ENCODE measurements around the gene SNX15. TPM values are rescaled to one million over a fixed set of nuclear protein-coding genes. Genes with fewer than 3 reads are reported as not detected.
A peak's percentile ranks its signal among the peaks of the same experiment; 100 is the strongest.

The SNX15 gene
- total and polyA plus RNA-seq, 3 donors from 2014 or later = 15.6 to 22.5 (median 17.0) TPM

GRCh38 chr11:64990222-64990923 is 36.9 kb upstream of the SNX15 start:
- Histone ChIP-seq H3K9me3 (no peaks in the 10 kb centered on the region), H3K27ac (no peak overlapping the region), H3K27me3 (no peaks in the 10 kb centered on the region), H3K4me1 (no peaks in the 10 kb centered on the region), H3K36me3 (ENCODE audit: low read depth, missing control alignments) (no peaks in the 10 kb centered on the region), H3K4me3 (no peak overlapping the region)
- intact Hi-C loops (cut with DNase I; ENCODE audit: low total_unique reads) = no loop called here
- WGBS, 2 donors = 57 to 61% methylated on average over 15 of the region's 15 CpGs
- DNase-seq = no peak
- no peak for TF ChIP-seq CTCF (IDR thresholded peaks at IDR 0.05)
- TF ChIP-seq POLR2A (IDR thresholded peaks at IDR 0.05) = no peak

GRCh38 chr11:64994318-64994717 is 32.9 kb upstream of the SNX15 start:
- Histone ChIP-seq H3K4me3 (no peak overlapping the region), H3K27ac (no peak overlapping the region), H3K9me3 (no peaks in the 10 kb centered on the region), H3K36me3 (ENCODE audit: low read depth, missing control alignments) (no peaks in the 10 kb centered on the region), H3K27me3 (no peaks in the 10 kb centered on the region), H3K4me1 (no peaks in the 10 kb centered on the region)
- WGBS, 2 donors = 83 to 93% methylated on average over 7 of the region's 7 CpGs
- no peak for DNase-seq
- intact Hi-C loops (cut with DNase I; ENCODE audit: low total_unique reads) = no loop called here
- no peak for TF ChIP-seq POLR2A (IDR thresholded peaks at IDR 0.05)
- no peak for TF ChIP-seq CTCF (IDR thresholded peaks at IDR 0.05)

GRCh38 chr11:64996327-64996709 is 30.9 kb upstream of the SNX15 start:
- Histone ChIP-seq H3K36me3 (ENCODE audit: low read depth, missing control alignments) (no peaks in the 10 kb centered on the region), H3K27me3 (no peaks in the 10 kb centered on the region), H3K4me3 (peak overlapping the region in 1 of 2 donors; percentile 37), H3K27ac (no peak overlapping the region), H3K9me3 (no peaks in the 10 kb centered on the region), H3K4me1 (no peaks in the 10 kb centered on the region)
- intact Hi-C loops (cut with DNase I; ENCODE audit: low total_unique reads) = no loop called here
- 51 to 58% methylated on average over 11 of the region's 11 CpGs for whole genome bisulfite sequencing, 2 donors
- DNase-seq = no peak
- TF ChIP-seq POLR2A (IDR thresholded peaks at IDR 0.05) = no peak
- no peak for TF ChIP-seq CTCF (IDR thresholded peaks at IDR 0.05)

- no peaks in the 10 kb centered on the region for H3K27me3 ChIP-seq
- intact Hi-C loops (cut with DNase I; ENCODE audit: low total_unique reads) = no loop called here
- H3K9me3 ChIP-seq = no peaks in the 10 kb centered on the region
- peak; percentile 69 for DNase-seq
- H3K4me1 ChIP-seq = no peaks in the 10 kb centered on the region
- peak within 1 kb of the TSS in 1 of 2 donors; percentile 37 for H3K4me3 ChIP-seq
- no peaks in the 10 kb centered on the region for H3K36me3 ChIP-seq (ENCODE audit: low read depth, missing control alignments)
- TF ChIP-seq CTCF (IDR thresholded peaks at IDR 0.05) = peak; percentile 15 to 27 (median 26)
- no peak for TF ChIP-seq POLR2A (IDR thresholded peaks at IDR 0.05)
- no peak within 1 kb of the TSS for H3K27ac ChIP-seq
- 40 to 57% methylated on average over 6 to 9 of the region's 9 CpGs for WGBS, 2 donors
These were observed 30.4 kb upstream of the SNX15 start, which contains the start of gene BATF2 for GRCh38 chr11:64996710-64997380. TSS of gene BATF2 (minus strand) at chr11:64996971. CDS start at chr11:64996914, 57 bp downstream.

Measured in testis (tissue), 3 donors.